KBM-7 (cell line): ENCODE data around the gene IRGQ.
A peak's percentile ranks its signal among the peaks of the same experiment; 100 is the strongest.

Experiments used
- DNase-seq: peaks from one replicate; pipeline ENCODE4 v3.0.0-alpha.2; 2015
- in situ Hi-C: fragments of 300-500 bp; cut with MboI; formaldehyde crosslinking; loops from 2 replicates; pipeline ENCODE4 v1.14.3; 2020; ENCODE audit warnings: low sequenced_read_pairs, low pct_unique_long_range_greater_than_20kb, mixed read lengths

Gene IRGQ

GRCh38 chr19:43626838-43627237, 30.9 kb upstream of the IRGQ start:
- DNase-seq: no peak
- in situ Hi-C loops: no loop called here

- DNase-seq: no peak
- in situ Hi-C loops: no loop called here
These were observed 30.1 kb upstream of the IRGQ start for GRCh38 chr19:43625918-43626579.

- in situ Hi-C loops: no loop called here
- no peak for DNase-seq
These were observed 29.0 kb upstream of the IRGQ start for GRCh38 chr19:43624933-43625332.

GRCh38 chr19:43623889-43624670, 28.1 kb upstream of the IRGQ start:
- no peak for DNase-seq
- in situ Hi-C loops: no loop called here

- in situ Hi-C loops: no loop called here
- DNase-seq: no peak
These were observed 27.0 kb upstream of the IRGQ start for GRCh38 chr19:43622956-43623355.

- in situ Hi-C loops: no loop called here
- no peak for DNase-seq
These were observed 26.1 kb upstream of the IRGQ start for GRCh38 chr19:43622070-43622469.

- DNase-seq: no peak
- in situ Hi-C loops: no loop called here
These were observed 24.4 kb upstream of the IRGQ start for GRCh38 chr19:43620061-43621001.

GRCh38 chr19:43619262-43620060, 23.5 kb upstream of the IRGQ start, which contains the start of gene ZNF428:
Gene ZNF428, minus strand, starts transcription at chr19:43619629. Its CDS starts 5,325 bp downstream, at chr19:43614304.
- DNase-seq: peak; percentile 86
- in situ Hi-C loops: no loop called here

GRCh38 chr19:43618921-43619261, 23.0 kb upstream of the IRGQ start:
- DNase-seq: no peak
- in situ Hi-C loops: no loop called here

- in situ Hi-C loops: no loop called here
- DNase-seq: no peak
These were observed 21.0 kb upstream of the IRGQ start for GRCh38 chr19:43616954-43617353.

GRCh38 chr19:43616306-43616705, 20.4 kb upstream of the IRGQ start:
- no peak for DNase-seq
- in situ Hi-C loops: no loop called here

GRCh38 chr19:43612374-43612773, 16.4 kb upstream of the IRGQ start:
- in situ Hi-C loops: no loop called here
- no peak for DNase-seq

- in situ Hi-C loops: no loop called here
- DNase-seq: no peak
These were observed 15.9 kb upstream of the IRGQ start, which contains the start of gene SRRM5 for GRCh38 chr19:43611788-43612187. Gene SRRM5, plus strand, starts transcription at chr19:43612088. Its CDS starts 34 bp downstream, at chr19:43612122.

GRCh38 chr19:43610493-43610892, 14.6 kb upstream of the IRGQ start:
- DNase-seq: no peak
- in situ Hi-C loops: no loop called here

GRCh38 chr19:43609872-43610271, 13.9 kb upstream of the IRGQ start:
- DNase-seq: no peak
- in situ Hi-C loops: no loop called here

GRCh38 chr19:43607238-43608205, 11.6 kb upstream of the IRGQ start:
- no peak for DNase-seq
- in situ Hi-C loops: no loop called here

- no peak for DNase-seq
- in situ Hi-C loops: no loop called here
These were observed 10.8 kb upstream of the IRGQ start for GRCh38 chr19:43606569-43607229.
